AG04449 (cell line): ENCODE results near the gene HOXC11.

Experiments
- CTCF ChIA-PET: fragments of 350-600 bp; formaldehyde crosslinking; extraction: SDS; loops from one replicate; lab custom pipeline; 2021; ENCODE audit warnings: antibody characterized with exemption; lab: Yijun Ruan, JAX
- POLR2A ChIA-PET: fragments of 400-600, 350-600 bp; formaldehyde crosslinking; extraction: SDS; loops from one replicate; lab custom pipeline; 2020; ENCODE audit warnings: antibody characterized with exemption, inconsistent platforms; lab: Yijun Ruan, JAX
- DNase-seq: peaks from one replicate; pipeline ENCODE4 v3.0.0-alpha.2; 2010; ENCODE audit warnings: low read depth, low spot score
- H3K4me3 ChIP-seq: 2 replicates; pipeline ENCODE4 v1.5.1; 2011; ENCODE audit warnings: low read depth, mild to moderate bottlenecking, control low read depth, low read length
- TF ChIP-seq, protein P1 (sequence below): IDR thresholded peaks from one replicate; pipeline ENCODE4 v1.5.1; 2011; ENCODE audit warnings: mild to moderate bottlenecking, moderate library complexity, low read length, control low read depth, inconsistent platforms; ENCODE audit not compliant: insufficient read depth; ENCODE audit errors: missing control alignments

Gene HOXC11

DNA sequence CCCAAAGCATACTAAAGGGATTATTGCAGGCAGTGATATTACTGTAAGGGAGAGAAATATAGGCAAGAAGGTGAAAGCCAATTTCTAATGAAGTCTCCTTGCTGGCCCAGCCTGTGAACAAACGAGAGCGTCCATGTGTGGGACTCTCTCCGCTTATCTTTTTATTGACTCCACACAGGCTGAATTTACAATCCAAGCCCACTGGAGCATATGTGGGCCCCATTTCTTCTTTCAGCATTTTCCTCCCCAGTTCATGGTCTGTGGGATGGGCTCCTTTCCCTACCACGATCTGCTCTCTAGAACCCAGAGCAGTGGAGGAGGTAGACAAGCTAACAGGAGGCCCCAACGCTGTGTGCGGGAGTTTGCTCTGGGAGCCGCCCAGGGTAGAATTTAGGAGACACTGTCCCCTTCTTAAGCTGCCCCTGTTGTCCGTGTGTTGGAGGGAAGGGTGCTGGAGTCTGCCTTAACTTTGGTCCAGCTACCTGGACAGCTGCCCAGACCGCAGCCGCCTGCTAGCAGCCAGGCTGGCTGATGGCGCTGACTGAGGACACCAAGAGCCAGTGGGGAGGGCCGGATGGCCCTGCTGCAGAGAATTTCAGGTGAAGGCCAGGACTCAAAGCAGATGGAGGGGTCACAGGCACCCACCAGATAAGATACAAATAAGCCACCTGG, 3.2 kb upstream of the HOXC11 start:
- DNase-seq, result no peak
- peak overlapping the region; percentile 73 for H3K4me3 ChIP-seq
- ChIA-PET POLR2A (no interaction called here), CTCF (interaction anchor here (1.1 to 2.8 kb wide), 3 partner anchors 8 to 223 kb away, joined by 3 to 8 read pairs (median 7); no protein-coding TSS in a partner anchor)
- TF ChIP-seq, protein P1, sequence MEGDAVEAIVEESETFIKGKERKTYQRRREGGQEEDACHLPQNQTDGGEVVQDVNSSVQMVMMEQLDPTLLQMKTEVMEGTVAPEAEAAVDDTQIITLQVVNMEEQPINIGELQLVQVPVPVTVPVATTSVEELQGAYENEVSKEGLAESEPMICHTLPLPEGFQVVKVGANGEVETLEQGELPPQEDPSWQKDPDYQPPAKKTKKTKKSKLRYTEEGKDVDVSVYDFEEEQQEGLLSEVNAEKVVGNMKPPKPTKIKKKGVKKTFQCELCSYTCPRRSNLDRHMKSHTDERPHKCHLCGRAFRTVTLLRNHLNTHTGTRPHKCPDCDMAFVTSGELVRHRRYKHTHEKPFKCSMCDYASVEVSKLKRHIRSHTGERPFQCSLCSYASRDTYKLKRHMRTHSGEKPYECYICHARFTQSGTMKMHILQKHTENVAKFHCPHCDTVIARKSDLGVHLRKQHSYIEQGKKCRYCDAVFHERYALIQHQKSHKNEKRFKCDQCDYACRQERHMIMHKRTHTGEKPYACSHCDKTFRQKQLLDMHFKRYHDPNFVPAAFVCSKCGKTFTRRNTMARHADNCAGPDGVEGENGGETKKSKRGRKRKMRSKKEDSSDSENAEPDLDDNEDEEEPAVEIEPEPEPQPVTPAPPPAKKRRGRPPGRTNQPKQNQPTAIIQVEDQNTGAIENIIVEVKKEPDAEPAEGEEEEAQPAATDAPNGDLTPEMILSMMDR, result no peak

DNA sequence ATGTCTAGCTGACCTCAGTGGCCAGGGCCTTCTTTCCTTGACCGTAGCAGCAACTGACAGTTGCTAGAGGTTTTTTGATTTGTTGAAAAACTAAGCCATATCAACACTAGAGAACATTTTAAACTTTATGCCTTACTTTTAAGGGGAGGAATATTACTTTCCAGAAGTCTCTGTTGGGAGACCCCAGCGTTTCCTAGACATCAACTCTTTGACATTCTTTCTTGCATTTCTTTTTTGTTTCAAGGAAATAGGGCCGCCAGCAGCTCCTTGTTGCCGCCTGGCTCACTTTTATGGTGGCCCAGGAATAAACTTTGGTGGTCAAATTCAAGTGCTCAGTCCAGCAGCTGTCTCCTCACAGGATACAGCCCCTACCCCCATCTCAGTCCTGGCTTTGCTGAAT, 2.5 kb upstream of the HOXC11 start:
- ChIA-PET CTCF (interaction anchor here (1.1 to 2.8 kb wide), 3 partner anchors 9 to 224 kb away, joined by 3 to 8 read pairs (median 7); no protein-coding TSS in a partner anchor), POLR2A (no interaction called here)
- H3K4me3 ChIP-seq, result no peak overlapping the region
- DNase-seq, result no peak
- TF ChIP-seq, protein P1, result no peak

DNA sequence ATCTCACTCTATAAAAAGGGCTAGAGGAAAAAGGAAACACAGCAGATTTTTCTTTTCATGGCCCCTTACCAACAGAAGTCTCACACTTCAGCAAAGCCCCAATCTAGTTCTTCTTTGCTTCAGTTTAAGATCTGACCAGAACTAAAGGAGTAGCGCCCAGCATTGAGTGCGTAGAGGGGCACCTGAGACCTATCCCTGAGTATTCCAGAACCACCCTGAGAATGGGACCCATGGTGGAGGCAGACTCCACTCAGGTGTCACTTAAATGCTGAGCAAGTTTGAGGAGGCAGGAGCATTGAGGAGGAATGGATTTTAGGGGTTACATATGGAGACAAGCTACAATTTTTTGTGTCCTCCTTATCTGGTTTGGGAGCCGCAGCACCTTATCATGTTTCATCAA, 1.8 kb upstream of the HOXC11 start:
- POLR2A ChIA-PET, result no interaction called here
- DNase-seq, result no peak
- CTCF ChIA-PET, result interaction anchor here (0.7 to 2.8 kb wide), 10 partner anchors 9 to 244 kb away, joined by 3 to 11 read pairs (median 4); partner anchors contain the start of gene HOXC10
- no peak overlapping the region for H3K4me3 ChIP-seq
- TF ChIP-seq, protein P1, result no peak

DNA sequence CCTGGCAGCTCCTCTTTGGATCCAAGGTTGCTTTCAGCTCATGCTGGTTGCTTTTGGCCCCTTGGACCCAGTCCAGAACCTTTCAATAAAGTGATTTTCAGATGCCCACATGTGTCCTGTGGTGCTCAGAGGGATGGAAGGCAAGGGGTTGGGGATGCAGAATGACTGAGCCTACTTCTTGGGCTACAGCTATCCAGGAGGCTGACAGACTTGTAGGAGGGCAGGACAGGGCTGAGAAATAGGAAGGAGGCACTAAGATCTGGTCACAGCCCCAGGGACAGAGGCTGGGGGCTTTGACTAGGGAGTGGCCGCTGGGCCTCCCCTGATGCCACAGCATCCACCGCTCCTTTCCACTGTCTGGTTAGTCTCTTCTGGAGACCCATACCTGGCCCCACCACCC, 1.2 kb upstream of the HOXC11 start:
- CTCF ChIA-PET, result interaction anchor here (0.7 to 2.8 kb wide), 12 partner anchors 9 to 243 kb away, joined by 3 to 11 read pairs (median 4); partner anchors contain the start of gene HOXC10
- H3K4me3 ChIP-seq, result peak overlapping the region; percentile 76; the same call in 1 of the 2 replicates
- TF ChIP-seq, protein P1, result no peak
- POLR2A ChIA-PET, result interaction anchor here (0.9 to 1.0 kb wide), 2 partner anchors 10 to 46 kb away, joined by 4 read pairs; no protein-coding TSS in a partner anchor
- no peak for DNase-seq

DNA sequence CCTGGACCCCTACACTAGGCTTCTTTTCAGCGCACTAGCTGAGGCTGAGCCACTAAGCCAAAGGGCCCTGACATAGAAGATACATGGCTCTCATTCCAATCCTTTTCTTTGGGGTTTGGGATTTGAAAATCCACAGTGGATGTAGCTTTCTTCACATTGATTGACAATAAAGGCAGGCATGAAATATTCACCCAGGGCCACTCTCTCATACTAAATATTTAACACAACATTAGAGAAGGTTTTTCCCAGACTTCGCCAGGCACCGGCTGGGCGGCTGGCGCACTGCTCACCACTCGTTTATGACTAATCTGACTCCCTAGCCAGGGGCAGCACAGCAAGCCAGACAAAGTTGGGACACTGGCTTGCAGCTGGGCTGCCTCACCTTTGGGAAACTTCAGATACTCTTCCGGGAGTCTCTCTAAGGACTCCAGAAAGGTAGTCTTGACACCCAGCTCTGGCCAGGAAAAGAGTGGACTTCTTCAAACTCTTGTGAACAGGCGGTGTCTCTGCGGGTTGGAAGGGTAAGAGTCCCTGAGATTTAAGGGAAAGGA, 699 bp upstream of the HOXC11 start:
- ChIA-PET POLR2A (interaction anchor here (0.6 to 1.0 kb wide), 3 partner anchors 10 to 45 kb away, joined by 3 to 4 read pairs (median 4); partner anchors contain the start of gene HOXC8), CTCF (interaction anchor here (0.8 to 2.8 kb wide), 11 partner anchors 8 to 241 kb away, joined by 3 to 11 read pairs (median 3); partner anchors contain the start of gene HOXC10)
- H3K4me3 ChIP-seq, result peak overlapping the region; percentile 76
- no peak for DNase-seq
- TF ChIP-seq, protein P1, result no peak
